Measurements from ENCODE around the gene PIEZO1.

PIEZO1 gene

DNA sequence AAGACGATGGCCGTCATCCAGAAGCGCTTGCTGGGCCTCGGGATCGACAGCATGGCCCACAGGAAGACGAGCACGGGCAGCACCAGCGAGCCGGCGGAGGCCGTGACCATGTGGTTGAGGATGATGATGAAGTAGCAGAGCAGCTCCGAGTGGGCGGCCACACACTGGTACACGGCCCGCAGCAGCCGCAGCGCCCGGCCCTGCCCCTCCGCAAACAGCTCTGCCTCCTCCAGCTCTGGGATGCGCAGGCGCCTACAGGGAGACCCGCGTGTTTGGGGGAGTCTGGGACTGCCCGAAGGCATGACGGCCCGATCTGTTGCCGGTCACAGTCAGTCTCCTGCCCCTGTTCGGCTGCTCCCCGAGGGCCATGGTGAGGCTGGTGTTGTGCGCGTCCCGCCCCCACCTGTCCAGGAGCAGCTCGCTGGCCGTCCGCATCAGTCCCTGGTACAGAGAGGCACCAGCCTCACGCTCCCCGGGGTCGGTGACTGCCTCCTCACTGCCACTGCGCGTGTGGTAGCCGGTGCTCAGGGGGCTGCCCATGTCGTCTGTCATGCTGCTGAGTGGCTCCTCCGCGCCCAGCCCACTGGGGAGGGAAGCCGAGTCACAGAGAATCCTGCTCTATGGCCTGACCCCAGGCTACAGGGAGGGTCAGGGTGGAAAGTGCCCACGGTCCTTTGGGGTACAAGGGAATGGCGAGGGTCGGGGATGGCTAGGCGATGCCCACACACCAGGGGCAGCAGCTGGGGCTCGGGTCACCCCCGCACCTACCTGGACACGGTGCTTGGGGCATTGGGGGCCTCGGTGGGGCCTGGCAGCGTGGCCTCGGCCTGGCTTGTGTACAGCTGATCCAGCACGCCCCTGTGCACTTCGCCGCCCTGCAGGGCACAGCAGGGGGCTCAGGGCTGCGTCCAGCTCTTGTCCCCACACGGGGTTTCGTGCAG, 62.9 kb downstream of the PIEZO1 start:
- DNase-seq (ENCODE audit: low read depth, low spot score), result no peak

DNA sequence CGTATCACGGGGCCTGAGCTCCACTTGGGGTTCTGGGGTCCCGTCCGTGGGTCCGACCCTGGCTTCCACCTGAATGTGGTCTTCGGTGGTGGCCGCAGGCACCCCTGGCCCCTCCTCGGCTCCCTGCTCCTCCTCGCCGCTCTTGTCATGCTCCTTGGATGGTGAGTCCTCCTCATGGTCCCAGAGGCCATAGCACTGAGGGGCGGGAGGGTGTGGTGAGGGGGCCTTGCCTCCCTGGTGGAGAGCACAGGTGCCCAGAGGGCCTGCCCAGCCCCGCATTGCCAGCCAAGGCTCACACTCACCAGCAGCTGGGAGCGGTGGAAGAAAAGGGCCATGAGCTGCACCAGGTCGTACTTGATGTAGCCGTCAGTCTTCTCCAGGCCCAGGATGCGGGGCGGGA, 63.8 kb downstream of the PIEZO1 start:
- DNase-seq (ENCODE audit: low read depth, low spot score), result no peak

DNA sequence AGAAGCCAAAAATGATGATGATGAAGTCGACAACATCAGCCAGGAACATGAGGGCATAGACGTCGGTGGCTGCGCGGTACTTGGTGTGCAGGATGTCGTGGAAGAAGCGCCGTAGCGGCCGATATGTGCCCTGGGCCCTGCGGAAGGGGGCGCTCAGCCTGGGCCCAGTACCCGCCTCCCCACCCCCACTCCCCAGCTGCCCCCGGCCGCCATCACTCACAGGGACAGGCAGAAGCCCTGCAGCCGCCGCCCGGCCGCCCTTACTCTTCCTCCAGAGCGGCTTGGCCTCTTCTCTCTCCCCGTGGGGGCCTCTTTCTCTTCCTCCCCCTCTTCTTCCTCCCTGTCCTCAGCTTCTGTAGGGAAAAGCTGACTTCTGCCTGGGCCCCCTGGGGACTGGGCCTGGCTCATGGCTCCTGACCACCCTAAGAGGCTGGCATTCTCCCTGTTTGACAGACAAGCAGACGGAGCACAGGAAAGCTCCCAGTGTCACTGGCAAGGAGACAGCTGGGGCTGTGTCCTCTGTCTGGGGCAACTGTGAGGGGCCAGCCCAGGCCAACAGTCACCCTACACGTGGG, 64.5 kb downstream of the PIEZO1 start:
- DNase-seq (ENCODE audit: low read depth, low spot score), result no peak

DNA sequence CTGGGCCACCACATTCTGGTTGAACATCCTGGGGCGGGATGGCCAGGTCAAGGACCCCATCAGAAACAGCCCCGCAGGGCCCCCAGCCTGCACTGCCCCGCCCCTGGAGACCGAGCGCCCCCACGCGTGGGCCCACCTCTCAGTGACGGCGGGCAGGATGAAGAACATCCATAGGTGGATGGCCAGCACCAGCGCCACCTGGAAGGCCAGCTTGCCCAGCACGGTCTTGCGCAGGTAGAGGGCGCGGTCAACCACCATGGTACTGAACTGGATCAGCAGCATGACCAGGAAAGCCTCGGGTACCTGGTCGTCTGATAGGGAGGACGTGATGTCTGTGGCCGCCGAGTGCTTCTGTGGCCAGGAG, 65.1 kb downstream of the PIEZO1 start:
- DNase-seq (ENCODE audit: low read depth, low spot score), result no peak

GRCh38 chr16:88719267-88719932, 65.6 kb downstream of the PIEZO1 start:
- no peak for DNase-seq (ENCODE audit: low read depth, low spot score)

GRCh38 chr16:88718178-88718577, 66.8 kb downstream of the PIEZO1 start:
- DNase-seq (ENCODE audit: low read depth, low spot score), result no peak

- DNase-seq (ENCODE audit: low read depth, low spot score), result no peak
These were observed 68.4 kb downstream of the PIEZO1 start for GRCh38 chr16:88716601-88717001.

GRCh38 chr16:88716201-88716600, 68.8 kb downstream of the PIEZO1 start:
- DNase-seq (ENCODE audit: low read depth, low spot score), result no peak

DNA sequence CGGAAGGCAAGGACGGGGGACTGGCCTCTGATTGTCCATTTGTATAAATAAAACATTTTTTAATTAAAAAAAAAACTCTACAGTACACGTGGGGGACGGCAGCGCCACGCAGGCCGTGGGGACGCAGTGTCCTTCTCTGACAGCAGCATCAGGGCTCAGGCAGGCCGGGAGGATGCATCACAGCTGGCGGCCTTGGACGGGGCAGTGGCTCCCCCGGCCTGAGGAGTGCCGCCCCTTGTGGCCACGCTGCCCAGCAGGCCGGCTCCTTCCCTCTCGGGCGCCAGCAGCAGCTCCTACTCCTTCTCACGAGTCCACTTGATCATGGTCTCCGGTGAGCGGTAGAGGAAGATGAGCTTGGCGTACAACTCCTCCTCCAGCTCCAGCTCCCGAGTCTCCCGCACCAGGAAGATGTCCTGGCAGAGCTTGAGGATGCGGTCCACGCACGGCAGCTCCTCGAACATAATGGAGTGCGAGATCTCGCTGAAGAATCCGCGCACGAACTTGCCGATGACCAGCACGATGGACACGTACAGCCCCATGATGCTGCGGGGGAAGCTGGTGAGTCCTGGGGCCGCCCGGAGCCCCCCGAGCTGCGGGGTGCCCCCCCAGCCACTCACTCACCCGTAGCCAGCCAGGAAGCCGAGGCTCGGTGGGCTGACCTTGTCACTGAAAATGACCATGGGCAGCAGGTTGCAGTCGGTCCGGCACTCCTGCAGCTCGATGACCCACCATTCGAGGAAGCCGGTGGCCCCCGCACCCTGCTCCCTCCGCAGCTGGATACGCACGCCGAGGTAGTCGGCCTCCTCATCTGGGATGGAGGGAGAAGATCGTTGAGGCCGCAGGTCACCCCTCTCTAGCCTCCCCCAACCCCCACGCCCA, 69.5 kb downstream of the PIEZO1 start:
- DNase-seq (ENCODE audit: low read depth, low spot score), result no peak

- DNase-seq (ENCODE audit: low read depth, low spot score), result no peak
These were observed 70.4 kb downstream of the PIEZO1 start for GRCh38 chr16:88714420-88715302.

- DNase-seq (ENCODE audit: low read depth, low spot score), result no peak
These were observed 71.2 kb downstream of the PIEZO1 start for GRCh38 chr16:88713568-88714419.

DNA sequence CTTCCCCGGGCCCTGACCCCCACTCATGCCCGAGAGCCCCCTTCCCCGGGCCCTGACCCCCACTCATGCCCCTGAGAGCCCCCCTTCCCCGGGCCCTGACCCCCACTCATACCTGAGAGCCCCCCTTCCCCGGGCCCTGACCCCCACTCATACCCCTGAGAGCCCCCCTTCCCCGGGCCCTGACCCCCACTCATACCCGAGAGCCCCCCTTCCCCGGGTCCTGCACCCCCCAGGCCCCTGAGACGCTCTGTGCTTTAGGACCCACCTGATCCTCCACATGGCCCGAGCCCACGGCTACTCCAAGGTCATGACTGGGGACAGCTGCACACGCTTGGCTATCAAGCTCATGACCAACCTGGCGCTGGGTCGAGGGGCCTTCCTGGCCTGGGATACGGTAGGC, 72.0 kb downstream of the PIEZO1 start:
- DNase-seq (ENCODE audit: low read depth, low spot score), result no peak

- no peak for DNase-seq (ENCODE audit: low read depth, low spot score)
These were observed 72.5 kb downstream of the PIEZO1 start for GRCh38 chr16:88712362-88712979.

DNA sequence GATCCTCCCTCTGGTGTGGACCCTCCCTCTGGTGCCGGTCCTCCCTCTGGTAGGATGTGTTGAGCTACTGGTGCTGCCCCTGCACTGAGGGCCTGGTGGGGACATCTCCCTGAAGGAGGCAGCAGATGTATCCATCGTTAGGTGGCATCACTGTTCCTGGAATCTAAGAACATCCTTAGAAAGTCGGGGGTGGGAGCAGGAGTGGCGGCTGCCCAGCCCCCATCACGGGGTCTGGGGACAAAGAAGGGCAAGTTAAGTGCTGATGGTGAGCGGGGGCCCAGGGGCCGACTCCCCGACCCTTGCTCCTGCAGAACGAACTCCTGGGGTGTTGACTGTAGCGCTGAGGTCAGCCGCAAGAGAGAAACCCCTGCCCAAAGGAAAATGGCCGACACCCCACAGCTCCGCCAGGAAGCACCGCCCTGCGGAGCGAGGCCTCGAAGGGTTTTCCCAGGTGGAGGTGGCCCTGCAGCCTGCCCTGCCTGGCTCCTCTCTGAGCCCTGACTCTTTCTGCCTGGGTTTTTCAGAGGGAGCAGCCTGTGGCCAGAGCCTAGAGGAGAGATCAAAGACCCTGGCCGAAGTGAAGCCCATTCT, 73.2 kb downstream of the PIEZO1 start:
- DNase-seq (ENCODE audit: low read depth, low spot score), result no peak

DNA sequence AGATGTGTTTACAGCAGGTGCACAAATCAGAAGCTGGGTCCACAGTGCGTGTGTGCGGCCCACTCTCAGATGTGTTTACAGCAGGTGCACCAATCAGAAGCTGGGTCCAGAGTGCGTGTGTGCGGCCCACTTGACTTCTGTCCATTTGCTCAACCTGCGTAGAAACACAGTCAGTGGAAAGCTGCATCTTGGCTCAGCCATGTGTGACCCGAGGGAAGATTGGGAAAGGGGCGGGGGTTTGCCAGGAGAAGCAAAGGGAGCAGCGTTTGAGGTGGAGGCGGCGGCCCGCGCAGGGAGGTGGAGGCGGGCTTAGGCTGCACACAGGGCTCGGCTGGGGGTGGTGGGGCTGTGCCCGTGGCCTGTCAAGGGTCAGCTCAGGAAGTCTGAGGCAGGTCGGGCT, 74.5 kb downstream of the PIEZO1 start:
- DNase-seq (ENCODE audit: low read depth, low spot score), result no peak

GRCh38 chr16:88706965-88707826, 77.8 kb downstream of the PIEZO1 start:
- DNase-seq (ENCODE audit: low read depth, low spot score), result no peak

- peak; percentile 90 for DNase-seq (ENCODE audit: low read depth, low spot score)
These were observed 78.6 kb downstream of the PIEZO1 start, which contains the start of the genes CTU2 and RNF166 for GRCh38 chr16:88706229-88706964. Gene CTU2 (plus strand): TSS chr16:88706503. CDS start chr16:88706531, 28 bp downstream. Gene RNF166 (minus strand): TSS chr16:88706408. CDS start chr16:88706325, 83 bp downstream.
